Upper lobe of right lung (tissue), 1 donor: ENCODE results near the gene PRKG1. TPM values are rescaled to one million over a fixed set of nuclear protein-coding genes. Genes with fewer than 3 reads are reported as not detected.
"Not testable (repeated sequence)": the region's sequence is repeated elsewhere in the genome, so short reads cannot be mapped to it uniquely, and the experiment has no call there.

Experiments used
- ATAC-seq: fragments of 200-7000 bp; cut with Tn5 transposase; one replicate; pipeline ENCODE4 v1.9.1; 2020; ENCODE audit warnings: mild to moderate bottlenecking, moderate library complexity
- DNase-seq: peaks from one replicate; pipeline ENCODE4 v3.0.0-alpha.2; 2020
- H3K27ac ChIP-seq: fragments of 200-600 bp; one replicate; pipeline ENCODE4 v1.8.0; 2022
- H3K27me3 ChIP-seq: fragments of 200-600 bp; one replicate; pipeline ENCODE4 v1.8.0; 2022; ENCODE audit warnings: mild to moderate bottlenecking
- H3K36me3 ChIP-seq: fragments of 200-600 bp; one replicate; pipeline ENCODE4 v1.8.0; 2022
- H3K4me1 ChIP-seq: fragments of 200-600 bp; one replicate; pipeline ENCODE4 v1.8.0; 2022
- H3K4me3 ChIP-seq: fragments of 200-600 bp; one replicate; pipeline ENCODE4 v1.8.0; 2022; ENCODE audit warnings: mild to moderate bottlenecking
- H3K9me3 ChIP-seq: fragments of 200-600 bp; one replicate; pipeline ENCODE4 v1.8.0; 2022
- CTCF ChIP-seq: fragments of 200-600 bp; IDR thresholded peaks from one replicate; pipeline ENCODE4 v1.8.0; 2022; ENCODE audit warnings: antibody characterized with exemption
- intact Hi-C: fragments of 100-400 bp; cut with DNase I; formaldehyde crosslinking; loops from one replicate; pipeline ENCODE4 v1.11.0; 2022
- total RNA-seq: library from RNA; stranded (reverse); fragmentation: NEBNext Ultra II Directional; extraction: Animal tissue kit (Norgen Biotek cat#: 25700); gene quantifications from one replicate; pipeline ENCODE4 v1.2.1, GENCODE V29; 2021
- donor health status: DM: no; HTN: yes; CAD: no; lungs with severe emphysema.

The PRKG1 gene
- total RNA-seq, 1 donor from 2014 or later = 30.0 TPM

- Histone ChIP-seq H3K4me1 (no peaks in the 10 kb centered on the region), H3K36me3 (no peaks in the 10 kb centered on the region), H3K9me3 (no peaks in the 10 kb centered on the region), H3K27me3 (no peaks in the 10 kb centered on the region), H3K27ac (no peak overlapping the region), H3K4me3 (no peak overlapping the region)
- no peak for TF ChIP-seq CTCF
- intact Hi-C loops = no loop called here
- DNase-seq (no peak), ATAC-seq (no peak)
These were observed 266.7 kb downstream of the PRKG1 start for GRCh38 chr10:51340845-51341610.

DNA sequence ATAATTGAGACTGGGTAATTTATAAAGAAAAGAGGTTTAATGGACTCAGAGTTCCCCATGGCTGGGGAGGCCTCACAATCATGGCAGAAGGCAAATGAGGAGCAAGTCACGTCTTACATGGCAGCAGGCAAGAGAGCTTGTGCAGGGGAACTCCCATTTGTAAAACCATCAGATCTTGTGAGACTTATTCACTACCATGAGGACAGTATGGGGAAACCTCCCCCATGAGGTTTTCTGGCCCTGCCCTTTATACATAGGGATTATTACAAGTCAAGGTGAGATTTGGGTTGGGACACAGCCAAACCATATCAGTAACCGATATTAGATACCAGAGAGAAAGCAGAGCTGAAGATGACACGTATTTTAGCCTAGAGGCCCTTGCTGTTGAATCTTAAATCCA, 267.5 kb downstream of the PRKG1 start:
- H3K4me1 ChIP-seq, H3K27ac ChIP-seq, H3K36me3 ChIP-seq, H3K9me3 ChIP-seq, H3K27me3 ChIP-seq, H3K4me3 ChIP-seq, DNase-seq, ATAC-seq, intact Hi-C loops: not testable (repeated sequence)

DNA sequence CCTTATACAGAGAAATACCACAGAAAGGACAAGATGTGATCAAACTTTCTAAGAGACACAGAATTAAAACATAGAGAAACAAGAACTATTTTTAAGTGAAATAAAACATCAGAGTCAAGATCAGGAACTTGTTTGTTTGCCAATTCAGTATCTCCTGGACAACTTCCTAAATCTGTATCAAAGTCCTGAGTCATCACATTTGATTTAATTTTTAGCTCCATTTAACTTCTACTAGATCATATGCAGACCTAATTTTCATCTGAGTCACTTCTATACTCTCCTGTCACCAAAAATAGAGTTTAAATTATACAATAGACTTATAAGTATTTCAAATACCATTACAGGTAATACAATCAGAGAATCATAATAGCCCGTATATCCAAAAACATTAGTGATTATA, 268.1 kb downstream of the PRKG1 start:
- ATAC-seq (no peak), DNase-seq (no peak)
- Histone ChIP-seq H3K4me1 (no peaks in the 10 kb centered on the region), H3K36me3 (no peaks in the 10 kb centered on the region), H3K27me3 (no peaks in the 10 kb centered on the region), H3K9me3 (no peaks in the 10 kb centered on the region), H3K27ac (no peak overlapping the region), H3K4me3 (no peak overlapping the region)
- no peak for TF ChIP-seq CTCF
- intact Hi-C loops = no loop called here

DNA sequence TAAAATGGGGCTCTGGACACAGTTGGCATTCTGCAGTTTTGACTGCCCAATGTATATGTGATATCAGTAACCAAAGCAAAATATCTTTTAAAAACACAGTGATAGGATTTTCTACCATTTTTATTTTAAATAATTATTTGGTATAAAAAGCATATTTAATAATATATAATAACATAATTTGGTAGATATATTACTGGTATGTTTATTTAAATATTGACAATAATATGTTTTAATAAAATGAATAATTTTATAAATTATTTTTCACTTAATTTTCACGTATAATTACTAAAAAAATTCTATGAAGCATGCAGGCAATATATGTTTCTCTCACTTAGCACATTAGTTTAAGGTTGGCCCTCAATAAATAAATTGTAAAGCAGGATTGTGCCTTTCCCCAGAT, 269.1 kb downstream of the PRKG1 start:
- H3K4me3 ChIP-seq = no peak overlapping the region
- H3K27ac ChIP-seq = no peak overlapping the region
- H3K9me3 ChIP-seq = no peaks in the 10 kb centered on the region
- no peak for ATAC-seq
- intact Hi-C loops = no loop called here
- no peaks in the 10 kb centered on the region for H3K4me1 ChIP-seq
- TF ChIP-seq CTCF = no peak
- no peaks in the 10 kb centered on the region for H3K36me3 ChIP-seq
- no peak for DNase-seq
- H3K27me3 ChIP-seq = no peaks in the 10 kb centered on the region

DNA sequence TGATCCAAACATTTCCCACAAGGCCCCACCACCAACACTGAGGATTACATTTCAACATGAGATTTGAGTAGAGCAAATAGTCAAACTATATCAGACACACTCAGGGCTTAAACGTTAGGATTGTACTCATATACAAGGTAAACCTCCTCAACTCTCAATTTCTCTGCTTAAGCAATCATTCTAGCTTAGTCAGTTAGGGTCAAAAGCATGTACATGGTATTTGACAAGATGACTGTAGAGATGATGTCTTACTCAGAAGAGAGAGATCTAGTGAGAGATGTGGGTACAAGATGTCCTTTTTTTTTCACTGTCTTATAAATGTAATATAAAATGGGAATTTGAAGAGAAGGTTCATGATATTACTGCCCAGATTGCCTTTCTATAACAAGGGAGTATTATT, 270.1 kb downstream of the PRKG1 start:
- H3K27me3 ChIP-seq = no peaks in the 10 kb centered on the region
- H3K4me3 ChIP-seq = no peak overlapping the region
- H3K36me3 ChIP-seq = no peaks in the 10 kb centered on the region
- no peaks in the 10 kb centered on the region for H3K9me3 ChIP-seq
- DNase-seq (no peak), ATAC-seq (no peak)
- no peak for TF ChIP-seq CTCF
- intact Hi-C loops = no loop called here
- no peak overlapping the region for H3K27ac ChIP-seq
- no peaks in the 10 kb centered on the region for H3K4me1 ChIP-seq

DNA sequence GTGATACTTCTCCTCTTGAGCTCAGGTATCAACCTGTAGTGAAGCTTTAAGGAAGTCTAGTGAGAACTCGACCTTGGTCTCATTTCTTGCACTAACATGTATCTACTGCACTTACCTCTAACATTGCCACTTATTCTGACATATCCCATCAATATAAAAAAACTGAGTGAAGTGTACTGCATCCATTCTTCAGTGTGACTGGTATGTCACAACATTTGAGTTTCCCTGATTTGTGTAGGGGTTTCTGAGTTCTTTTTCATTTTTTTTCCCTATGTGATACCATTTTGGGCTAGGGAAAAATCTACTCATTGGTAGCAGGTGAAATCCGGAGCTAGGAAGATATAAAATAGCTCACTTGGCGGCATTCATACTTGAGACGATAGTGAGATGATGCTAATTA, 274.3 kb downstream of the PRKG1 start:
- Histone ChIP-seq H3K4me3 (no peak overlapping the region), H3K27ac (no peak overlapping the region), H3K9me3 (no peaks in the 10 kb centered on the region), H3K36me3 (no peaks in the 10 kb centered on the region), H3K27me3 (no peaks in the 10 kb centered on the region), H3K4me1 (no peaks in the 10 kb centered on the region)
- intact Hi-C loops = no loop called here
- no peak for TF ChIP-seq CTCF
- DNase-seq (no peak), ATAC-seq (no peak)
